Effector memory CD4-positive, alpha-beta T cell (primary cell): ENCODE results near the gene ADAD2.

ENCODE experiments used
- DNase-seq, 3 donors: peaks; one replicate each; pipeline ENCODE4 v3.0.0-alpha.2; 2020
- H3K27ac ChIP-seq: 2 replicates; pipeline ENCODE4 v1.7.0; 2013; ENCODE audit warnings: mild to moderate bottlenecking, low read length, moderate library complexity; ENCODE audit not compliant: insufficient read depth, poor library complexity, severe bottlenecking
- H3K27me3 ChIP-seq: replicated peaks from 2 replicates; pipeline ENCODE4 v1.7.0; 2013; ENCODE audit warnings: mild to moderate bottlenecking, low read length; ENCODE audit not compliant: insufficient read depth, control insufficient read depth, poor library complexity, severe bottlenecking
- H3K36me3 ChIP-seq: 2 replicates; pipeline ENCODE4 v1.7.0; 2013; ENCODE audit warnings: mild to moderate bottlenecking, low read length, moderate library complexity; ENCODE audit not compliant: control insufficient read depth, insufficient read depth
- H3K4me1 ChIP-seq: 2 replicates; pipeline ENCODE4 v1.7.0; 2013; ENCODE audit warnings: low read length, mild to moderate bottlenecking; ENCODE audit not compliant: control insufficient read depth, insufficient read depth, poor library complexity, severe bottlenecking
- H3K4me3 ChIP-seq: 2 replicates; pipeline ENCODE4 v1.7.0; 2013; ENCODE audit warnings: low read length, low read depth, mild to moderate bottlenecking; ENCODE audit not compliant: insufficient read depth, poor library complexity, severe bottlenecking
- H3K9me3 ChIP-seq: 2 replicates; pipeline ENCODE4 v1.7.0; 2013; ENCODE audit warnings: mild to moderate bottlenecking, low read length, moderate library complexity; ENCODE audit not compliant: control insufficient read depth

Gene ADAD2

GRCh38 chr16:84232060-84232459 lies 41.1 kb downstream of the ADAD2 start:
- Histone ChIP-seq H3K27me3 (peaks cover 4% of the 10 kb centered on the region), H3K9me3 (no peaks in the 10 kb centered on the region), H3K36me3 (no peaks in the 10 kb centered on the region), H3K4me1 (no peaks in the 10 kb centered on the region), H3K4me3 (no peak overlapping the region), H3K27ac (no peak overlapping the region)
- no peak for DNase-seq

GRCh38 chr16:84232969-84233368 lies 42.0 kb downstream of the ADAD2 start:
- no peak for DNase-seq
- H3K27me3 ChIP-seq: peaks cover 4% of the 10 kb centered on the region

GRCh38 chr16:84233748-84234147 lies 42.8 kb downstream of the ADAD2 start:
- no peaks in the 10 kb centered on the region for H3K4me1 ChIP-seq
- DNase-seq: no peak
- H3K9me3 ChIP-seq: no peaks in the 10 kb centered on the region
- no peak overlapping the region for H3K27ac ChIP-seq
- no peak overlapping the region for H3K4me3 ChIP-seq
- peaks cover 6% of the 10 kb centered on the region for H3K27me3 ChIP-seq
- no peaks in the 10 kb centered on the region for H3K36me3 ChIP-seq

More at GRCh38 chr16:84232969-84233368, 42.0 kb downstream of the ADAD2 start:
- H3K4me1 ChIP-seq: no peaks in the 10 kb centered on the region
- H3K27ac ChIP-seq: no peak overlapping the region
- no peak overlapping the region for H3K4me3 ChIP-seq
- H3K36me3 ChIP-seq: no peaks in the 10 kb centered on the region
- H3K9me3 ChIP-seq: no peaks in the 10 kb centered on the region

- no peaks in the 10 kb centered on the region for H3K36me3 ChIP-seq
- no peaks in the 10 kb centered on the region for H3K9me3 ChIP-seq
- DNase-seq: no peak
- H3K27me3 ChIP-seq: peaks cover 5% of the 10 kb centered on the region
- no peak overlapping the region for H3K4me3 ChIP-seq
- H3K4me1 ChIP-seq: no peaks in the 10 kb centered on the region
- H3K27ac ChIP-seq: no peak overlapping the region
Observed at GRCh38 chr16:84234321-84235241, 43.6 kb downstream of the ADAD2 start.

GRCh38 chr16:84236671-84237070 lies 45.7 kb downstream of the ADAD2 start:
- DNase-seq: no peak
- no peaks in the 10 kb centered on the region for H3K36me3 ChIP-seq
- H3K27me3 ChIP-seq: peaks cover 2% of the 10 kb centered on the region
- no peak overlapping the region for H3K27ac ChIP-seq
- no peak overlapping the region for H3K4me3 ChIP-seq
- no peaks in the 10 kb centered on the region for H3K4me1 ChIP-seq
- no peaks in the 10 kb centered on the region for H3K9me3 ChIP-seq

GRCh38 chr16:84237994-84238750 lies 47.2 kb downstream of the ADAD2 start:
- H3K27ac ChIP-seq: no peak overlapping the region
- peaks cover 2% of the 10 kb centered on the region for H3K27me3 ChIP-seq
- no peaks in the 10 kb centered on the region for H3K4me1 ChIP-seq
- no peaks in the 10 kb centered on the region for H3K9me3 ChIP-seq
- no peaks in the 10 kb centered on the region for H3K36me3 ChIP-seq
- no peak overlapping the region for H3K4me3 ChIP-seq
- no peak for DNase-seq

- no peaks in the 10 kb centered on the region for H3K9me3 ChIP-seq
- no peaks in the 10 kb centered on the region for H3K4me1 ChIP-seq
- H3K27ac ChIP-seq: no peak overlapping the region
- no peak overlapping the region for H3K4me3 ChIP-seq
- H3K27me3 ChIP-seq: peaks cover 2% of the 10 kb centered on the region
- H3K36me3 ChIP-seq: no peaks in the 10 kb centered on the region
- DNase-seq: no peak
Observed at GRCh38 chr16:84239141-84239769, 48.3 kb downstream of the ADAD2 start.

GRCh38 chr16:84239909-84240308 lies 49.0 kb downstream of the ADAD2 start, which contains the start of gene KCNG4:
KCNG4 (minus strand) TSS chr16:84240012; CDS start chr16:84237485, 2,527 bp downstream.
- H3K4me3 ChIP-seq: no peak within 1 kb of the TSS
- H3K9me3 ChIP-seq: no peaks in the 10 kb centered on the region
- H3K27ac ChIP-seq: no peak within 1 kb of the TSS
- no peaks in the 10 kb centered on the region for H3K4me1 ChIP-seq
- peaks cover 2% of the 10 kb centered on the region for H3K27me3 ChIP-seq
- DNase-seq: no peak
- H3K36me3 ChIP-seq: no peaks in the 10 kb centered on the region

GRCh38 chr16:84240455-84240854 lies 49.5 kb downstream of the ADAD2 start:
- Histone ChIP-seq H3K36me3 (no peaks in the 10 kb centered on the region), H3K4me1 (no peaks in the 10 kb centered on the region), H3K27me3 (peaks cover 2% of the 10 kb centered on the region), H3K27ac (no peak overlapping the region), H3K4me3 (no peak overlapping the region), H3K9me3 (no peaks in the 10 kb centered on the region)
- DNase-seq: no peak
